K562 (cell line): ENCODE results near the gene KCNA10. TPM values are rescaled to one million over a fixed set of nuclear protein-coding genes. Genes with fewer than 3 reads are reported as not detected.

Source experiments
- ATAC-seq: fragments of 200-7000 bp; cut with Tn5 transposase; 3 replicates; pipeline ENCODE4 v1.9.1; 2020; ENCODE audit warnings: moderate library complexity
- BruUV-seq: library from RNA; stranded (reverse); fragments of 400-500 nt; replicated peaks from 2 replicates; lab custom pipeline; 2021; lab: Mats Ljungman, UMichigan
- CTCF ChIA-PET: fragments of 300-600 bp; formaldehyde crosslinking; extraction: SDS; loops from one replicate; lab custom pipeline; 2021; ENCODE audit warnings: low intra/inter-chr PET ratio; lab: Yijun Ruan, JAX
- POLR2A ChIA-PET: fragments of 300-600, 350-650 bp; sonication (Branson Sonifier 250); formaldehyde crosslinking; extraction: SDS; loops from one replicate; lab custom pipeline; 2021; ENCODE audit warnings: antibody characterized with exemption, inconsistent platforms; lab: Yijun Ruan, JAX
- DNase-seq, 4 experiments: peaks; one replicate each; pipeline versions ENCODE4 v3.0.0 to v3.0.0-alpha.2; 2011 to 2018; ENCODE audit warnings: low spot score in 3 of 4, mixed read lengths in 3 of 4; ENCODE audit errors: extremely low read depth in 1 of 4
- FAIRE-seq: peaks from 2 replicates; lab custom pipeline; 2011; peaks lifted over from hg19 to GRCh38; lab: Jason Lieb, UNC
- H2AFZ ChIP-seq: 2 replicates; pipeline ENCODE4 v1.6.0; 2011; ENCODE audit warnings: low read depth, low read length, control low read depth, inconsistent platforms
- H3K27ac ChIP-seq: fragments of 200-600 bp; 3 replicates; pipeline ENCODE4 v1.8.0; 2011; ENCODE audit warnings: low read depth, mild to moderate bottlenecking, control low read depth, inconsistent platforms, low read length, moderate library complexity, mixed read lengths; ENCODE audit errors: extremely low read depth
- H3K27me3 ChIP-seq, 2 experiments: fragments of 300-600 bp in 1 of 2; 2 replicates in 1 of 2; 3 replicates in 1 of 2; pipeline versions ENCODE4 v1.6.0 to v1.8.0; 2011; ENCODE audit warnings: inconsistent platforms in 2 of 2, low read length in 2 of 2, mild to moderate bottlenecking in 1 of 2, mixed read lengths in 1 of 2, moderate library complexity in 1 of 2; ENCODE audit not compliant: control insufficient read depth in 2 of 2, insufficient read depth in 2 of 2
- H3K36me3 ChIP-seq: fragments of 300-600 bp; 3 replicates; pipeline ENCODE4 v1.8.0; 2011; ENCODE audit warnings: mild to moderate bottlenecking, low read length, inconsistent platforms; ENCODE audit not compliant: control insufficient read depth, insufficient read depth
- H3K4me1 ChIP-seq, 2 experiments: fragments of 200-600 bp in 1 of 2; replicated peaks in 1 of 2; 2 replicates in 1 of 2; 3 replicates in 1 of 2; pipeline versions ENCODE4 v1.5.1 to v1.8.0; 2011; ENCODE audit warnings: inconsistent platforms in 2 of 2, low read length in 2 of 2, mild to moderate bottlenecking in 1 of 2, mixed read lengths in 1 of 2, moderate library complexity in 1 of 2; ENCODE audit not compliant: control insufficient read depth in 2 of 2, insufficient read depth in 2 of 2
- H3K4me2 ChIP-seq: 2 replicates; pipeline ENCODE4 v1.6.1; 2011; ENCODE audit warnings: low read length, control low read depth, inconsistent platforms, mixed read lengths; ENCODE audit not compliant: insufficient read depth
- H3K4me3 ChIP-seq: fragments of 200-600 bp; sonication (generic), shearing (Covaris generic); 2 replicates; pipeline ENCODE4 v1.5.1; 2016; ENCODE audit warnings: control low read depth, inconsistent platforms
- H3K79me2 ChIP-seq: fragments of 200-600 bp; 3 replicates; pipeline ENCODE4 v1.8.0; 2011; ENCODE audit warnings: low read length, inconsistent platforms; ENCODE audit not compliant: control insufficient read depth, insufficient read depth
- H3K9ac ChIP-seq, 2 experiments: 2 replicates each; pipeline versions ENCODE4 v1.6.0 to v1.6.1; 2011; ENCODE audit warnings: low read depth in 2 of 2, low read length in 2 of 2, control low read depth in 1 of 2, inconsistent platforms in 1 of 2, mild to moderate bottlenecking in 1 of 2, mixed read lengths in 1 of 2; ENCODE audit not compliant: insufficient read depth in 1 of 2
- H3K9me1 ChIP-seq: one replicate; pipeline ENCODE4 v1.6.0; 2011; ENCODE audit warnings: inconsistent platforms, mild to moderate bottlenecking, low read length, moderate library complexity; ENCODE audit not compliant: control insufficient read depth, insufficient read depth
- H3K9me3 ChIP-seq: replicated peaks from 2 replicates; pipeline ENCODE4 v1.5.1; 2011; ENCODE audit warnings: low read depth, low read length, inconsistent platforms; ENCODE audit not compliant: control insufficient read depth, insufficient read depth
- H4K20me1 ChIP-seq: replicated peaks from 2 replicates; pipeline ENCODE4 v1.6.1; 2011; ENCODE audit warnings: low read length, inconsistent platforms, mixed read lengths; ENCODE audit not compliant: control insufficient read depth, insufficient read depth
- CBFA2T2 ChIP-seq: fragments of 450-650 bp; conservative IDR thresholded peaks from 2 replicates; pipeline ENCODE4 v1.6.1; 2017; ENCODE audit warnings: mild to moderate bottlenecking
- E2F5 ChIP-seq: sonication (generic); formaldehyde crosslinking; IDR thresholded peaks from 2 replicates; pipeline ENCODE4 v1.8.0; 2022; ENCODE audit warnings: mild to moderate bottlenecking, missing genetic modification reagents
- EP300 ChIP-seq: IDR thresholded peaks from 2 replicates; pipeline ENCODE4 v1.6.1; 2012; ENCODE audit warnings: low read length, improper control_type of control experiment
- EZH2 ChIP-seq: IDR thresholded peaks from 2 replicates; pipeline ENCODE4 v1.6.1; 2012; ENCODE audit warnings: low read depth, mild to moderate bottlenecking, inconsistent platforms, low read length, borderline replicate concordance
- KLF10 ChIP-seq: fragments of 250-450 bp; sonication (Bioruptor Pico); IDR thresholded peaks from 2 replicates; pipeline ENCODE4 v1.6.1; 2021; ENCODE audit warnings: matching md5 sums
- RAD51 ChIP-seq: fragments of 450-650 bp; IDR thresholded peaks from 2 replicates; pipeline ENCODE4 v1.7.1; 2016; ENCODE audit warnings: low read depth, mild to moderate bottlenecking, borderline replicate concordance
- SAFB ChIP-seq: fragments of 200-400 bp; formaldehyde crosslinking; IDR thresholded peaks from 2 replicates; pipeline ENCODE4 v1.6.1; 2017; ENCODE audit warnings: low read depth, low read length, borderline replicate concordance
- SMC3 ChIP-seq: conservative IDR thresholded peaks from 2 replicates; pipeline ENCODE4 v1.6.1; 2011; ENCODE audit warnings: low read depth, low read length, improper control_type of control experiment; ENCODE audit not compliant: insufficient read depth
- TCF15 ChIP-seq: fragments of 250-450 bp; sonication (Bioruptor Pico); IDR thresholded peaks from 2 replicates; pipeline ENCODE4 v1.8.0; 2022; ENCODE audit warnings: moderate library complexity, mild to moderate bottlenecking, inconsistent platforms
- TOE1 ChIP-seq, 2 experiments: fragments of 450-650 bp in 1 of 2; sonication (generic) in 1 of 2; formaldehyde crosslinking in 1 of 2; IDR thresholded peaks; 2 replicates each; pipeline versions ENCODE4 v1.7.1 to v1.8.0; 2016 to 2022; ENCODE audit warnings: borderline replicate concordance in 2 of 2, mild to moderate bottlenecking in 2 of 2, antibody characterized with exemption in 1 of 2, inconsistent platforms in 1 of 2, low read depth in 1 of 2, missing genetic modification reagents in 1 of 2, moderate library complexity in 1 of 2
- USF1 ChIP-seq: sonication (generic); formaldehyde crosslinking; IDR thresholded peaks from 2 replicates; pipeline ENCODE4 v1.9.0; 2022; ENCODE audit warnings: mild to moderate bottlenecking, missing genetic modification reagents
- WGBS: fragments of 100-300 bp; shearing (Covaris generic); methylation state at CpG from one replicate; pipeline ENCODE4 v1.1.6; 2016; ENCODE audit warnings: low coverage, mixed read lengths; ENCODE audit not compliant: insufficient coverage; ENCODE audit errors: missing lambda C conversion rate; 5-methylcytosine and 5-hydroxymethylcytosine counted together
- in situ Hi-C: fragments of 300-500 bp; cut with MboI; formaldehyde crosslinking; loops from 4 replicates; pipeline ENCODE4 v1.15.0; 2018; ENCODE audit warnings: inconsistent platforms, mixed read lengths
- intact Hi-C: fragments of 100-400 bp; cut with micrococcal nuclease; formaldehyde crosslinking; loops from 2 replicates; pipeline ENCODE4 v1.14.2; 2022
- polyA plus RNA-seq, 8 experiments: library from polyadenylated mRNA; depleted of rRNA in 4 of 8; stranded (reverse) in 5 of 8; unstranded in 3 of 8; fragments of >200 nt; fragmentation: Nextera tagmentation in 2 of 8; fragmentation: Illumina TruSeq in 1 of 8; extraction: Ambion mirVana in 2 of 8; extraction: Trizol in 1 of 8; gene quantifications; 2 replicates each; pipeline versions ENCODE4 v1.2.1 to v1.2.3, GENCODE V29; 2011 to 2014; ENCODE audit warnings: inconsistent platforms in 1 of 8, missing spikeins in 1 of 8
- total RNA-seq, 7 experiments: library from RNA; depleted of rRNA in 6 of 7; stranded (reverse); fragments of >200 nt in 6 of 7; fragmentation: Illumina TruSeq in 2 of 7; extraction: Trizol in 2 of 7; gene quantifications; 2 replicates each; pipeline versions ENCODE4 v1.2.1 to v1.2.3, GENCODE V29; 2011 to 2021; ENCODE audit warnings: low replicate concordance in 1 of 7
- TF ChIP-seq, protein P1 (sequence below): sonication (generic); formaldehyde crosslinking; IDR thresholded peaks from 2 replicates; pipeline ENCODE4 v1.5.0; 2020; ENCODE audit warnings: missing genetic modification reagents
- TF ChIP-seq, protein P2 (sequence below): fragments of 450-650 bp; formaldehyde crosslinking; IDR thresholded peaks from 2 replicates; pipeline ENCODE4 v1.4.0; 2020; ENCODE audit warnings: mild to moderate bottlenecking, mixed read lengths

The KCNA10 gene
- total and polyA plus RNA-seq, 9 of the 15 experiments (the other 6 are each of a cell fraction or from before 2014, with no cell fraction given) = not detected

GRCh38 chr1:110526201-110526780 is 7.3 kb upstream of the KCNA10 start:
- CTCF ChIA-PET = interaction anchor here (1.1 kb wide), 1 partner anchor 466 kb away, joined by 4 read pairs; no protein-coding TSS in a partner anchor
- intact Hi-C loops = no loop called here
- Histone ChIP-seq H3K27ac (no peak overlapping the region), H3K9me1 (no peaks in the 10 kb centered on the region), H3K79me2 (no peaks in the 10 kb centered on the region), H3K4me1 (no peaks in the 10 kb centered on the region; a peak in 2 of 5 replicates), H3K4me3 (no peak overlapping the region), H3K4me2 (no peak overlapping the region), H3K27me3 (peaks cover 2 to 33% of the 10 kb centered on the region in 2 experiments; a peak in 3 of 5 replicates), H4K20me1 (peaks cover 23% of the 10 kb centered on the region), H3K36me3 (no peaks in the 10 kb centered on the region), H3K9ac (no peak overlapping the region), H2AFZ (no peak overlapping the region), H3K9me3 (no peaks in the 10 kb centered on the region)
- DNase-seq (no peak), FAIRE-seq (no peak), ATAC-seq (no peak)
- BruUV-seq = no TSS peak
- POLR2A ChIA-PET = interaction anchor here (0.6 kb wide), 1 partner anchor 21 kb away, joined by 3 read pairs; no protein-coding TSS in a partner anchor
- in situ Hi-C loops = loop anchor here (5.0 kb wide), 1 partner anchor 86 kb away; no protein-coding TSS in a partner anchor
- TF ChIP-seq, protein P1, sequence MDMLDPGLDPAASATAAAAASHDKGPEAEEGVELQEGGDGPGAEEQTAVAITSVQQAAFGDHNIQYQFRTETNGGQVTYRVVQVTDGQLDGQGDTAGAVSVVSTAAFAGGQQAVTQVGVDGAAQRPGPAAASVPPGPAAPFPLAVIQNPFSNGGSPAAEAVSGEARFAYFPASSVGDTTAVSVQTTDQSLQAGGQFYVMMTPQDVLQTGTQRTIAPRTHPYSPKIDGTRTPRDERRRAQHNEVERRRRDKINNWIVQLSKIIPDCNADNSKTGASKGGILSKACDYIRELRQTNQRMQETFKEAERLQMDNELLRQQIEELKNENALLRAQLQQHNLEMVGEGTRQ = peak; percentile 61
- TF ChIP-seq SMC3 = no peak
- TF ChIP-seq, protein P2, sequence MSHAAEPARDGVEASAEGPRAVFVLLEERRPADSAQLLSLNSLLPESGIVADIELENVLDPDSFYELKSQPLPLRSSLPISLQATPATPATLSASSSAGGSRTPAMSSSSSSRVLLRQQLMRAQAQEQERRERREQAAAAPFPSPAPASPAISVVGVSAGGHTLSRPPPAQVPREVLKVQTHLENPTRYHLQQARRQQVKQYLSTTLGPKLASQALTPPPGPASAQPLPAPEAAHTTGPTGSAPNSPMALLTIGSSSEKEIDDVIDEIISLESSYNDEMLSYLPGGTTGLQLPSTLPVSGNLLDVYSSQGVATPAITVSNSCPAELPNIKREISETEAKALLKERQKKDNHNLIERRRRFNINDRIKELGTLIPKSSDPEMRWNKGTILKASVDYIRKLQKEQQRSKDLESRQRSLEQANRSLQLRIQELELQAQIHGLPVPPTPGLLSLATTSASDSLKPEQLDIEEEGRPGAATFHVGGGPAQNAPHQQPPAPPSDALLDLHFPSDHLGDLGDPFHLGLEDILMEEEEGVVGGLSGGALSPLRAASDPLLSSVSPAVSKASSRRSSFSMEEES (CRISPR knock-in tag) = peak; percentile 92
- no peak for TF ChIP-seq TCF15 (CRISPR knock-in tag)
- TF ChIP-seq CBFA2T2 = peak; percentile 47
- no peak for TF ChIP-seq SAFB
- peak; percentile 36; the same call in 1 of the 2 replicates for TF ChIP-seq TOE1 (IDR thresholded peaks at IDR 0.05; ENCODE audit: borderline replicate concordance)
- no peak for TF ChIP-seq TOE1 (CRISPR knock-in tag; IDR thresholded peaks at IDR 0.05; ENCODE audit: borderline replicate concordance, low read depth)
- no peak for TF ChIP-seq E2F5 (CRISPR knock-in tag)
- TF ChIP-seq RAD51 = peak; percentile 74
- no peak for TF ChIP-seq KLF10 (CRISPR knock-in tag)
- no peak for TF ChIP-seq EZH2
- TF ChIP-seq EP300 = no peak
- TF ChIP-seq USF1 = peak; percentile 59
- WGBS = 1% methylated on average over 7 of the region's 7 CpGs
